ENCODE results near the gene MYBBP1A. TPM values are rescaled to one million over a fixed set of nuclear protein-coding genes. Genes with fewer than 3 reads are reported as not detected.

MYBBP1A gene
- total RNA-seq, 1 donor from 2014 or later = 92.0 TPM

DNA sequence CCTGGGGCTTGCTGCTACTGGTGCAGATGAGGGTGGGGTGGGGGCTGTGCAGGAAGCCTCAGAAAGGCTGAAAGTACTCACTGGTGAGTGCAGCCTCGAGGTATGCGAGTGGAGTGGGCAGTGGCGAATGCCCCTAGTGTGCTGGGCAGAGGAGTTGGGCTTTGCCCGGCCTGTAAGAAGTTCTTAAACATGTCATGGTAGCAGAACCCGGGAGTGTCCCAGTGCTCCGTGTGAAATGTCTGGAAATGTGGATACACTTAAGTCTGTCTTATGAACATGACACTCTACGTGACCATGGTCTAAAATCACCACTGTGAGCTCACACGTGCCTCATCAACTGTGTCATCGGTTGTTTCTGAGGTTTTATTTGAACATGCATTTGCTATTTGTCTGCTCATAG lies 30.9 kb upstream of the MYBBP1A start:
- Histone ChIP-seq H3K27me3 (ENCODE audit: control insufficient read depth, insufficient read depth, low read length) (peaks cover 63% of the 10 kb centered on the region), H3K4me3 (ENCODE audit: low read depth, low read length) (no peak overlapping the region), H3K36me3 (ENCODE audit: control insufficient read depth, insufficient read depth, low read length) (no peaks in the 10 kb centered on the region)
- no peak for DNase-seq (ENCODE audit: low read depth)
- TF ChIP-seq, protein P1, sequence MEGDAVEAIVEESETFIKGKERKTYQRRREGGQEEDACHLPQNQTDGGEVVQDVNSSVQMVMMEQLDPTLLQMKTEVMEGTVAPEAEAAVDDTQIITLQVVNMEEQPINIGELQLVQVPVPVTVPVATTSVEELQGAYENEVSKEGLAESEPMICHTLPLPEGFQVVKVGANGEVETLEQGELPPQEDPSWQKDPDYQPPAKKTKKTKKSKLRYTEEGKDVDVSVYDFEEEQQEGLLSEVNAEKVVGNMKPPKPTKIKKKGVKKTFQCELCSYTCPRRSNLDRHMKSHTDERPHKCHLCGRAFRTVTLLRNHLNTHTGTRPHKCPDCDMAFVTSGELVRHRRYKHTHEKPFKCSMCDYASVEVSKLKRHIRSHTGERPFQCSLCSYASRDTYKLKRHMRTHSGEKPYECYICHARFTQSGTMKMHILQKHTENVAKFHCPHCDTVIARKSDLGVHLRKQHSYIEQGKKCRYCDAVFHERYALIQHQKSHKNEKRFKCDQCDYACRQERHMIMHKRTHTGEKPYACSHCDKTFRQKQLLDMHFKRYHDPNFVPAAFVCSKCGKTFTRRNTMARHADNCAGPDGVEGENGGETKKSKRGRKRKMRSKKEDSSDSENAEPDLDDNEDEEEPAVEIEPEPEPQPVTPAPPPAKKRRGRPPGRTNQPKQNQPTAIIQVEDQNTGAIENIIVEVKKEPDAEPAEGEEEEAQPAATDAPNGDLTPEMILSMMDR (IDR thresholded peaks at IDR 0.05; ENCODE audit: insufficient read depth, low read length, poor library complexity, severe bottlenecking) = no peak

DNA sequence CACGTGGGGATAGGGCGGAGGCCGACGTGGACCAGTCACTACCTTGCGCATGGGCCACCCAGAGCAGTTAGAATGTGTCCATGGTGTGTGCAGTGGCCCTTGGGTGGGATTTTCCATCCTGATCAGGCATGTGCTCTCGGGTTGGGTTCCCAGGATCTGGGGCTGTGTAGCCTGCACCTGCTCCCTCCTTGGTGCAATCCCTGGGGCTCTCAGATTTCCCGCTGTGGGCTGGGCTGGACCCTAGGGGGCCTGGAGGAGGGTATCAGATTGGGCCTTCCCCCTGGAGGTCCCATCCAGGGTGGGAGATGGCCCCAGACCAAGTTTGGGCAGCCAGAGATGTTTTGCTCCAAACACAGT lies 30.4 kb upstream of the MYBBP1A start:
- DNase-seq (ENCODE audit: low read depth) = no peak
- TF ChIP-seq, protein P1 (IDR thresholded peaks at IDR 0.05; ENCODE audit: insufficient read depth, low read length, poor library complexity, severe bottlenecking) = no peak
- Histone ChIP-seq H3K36me3 (ENCODE audit: control insufficient read depth, insufficient read depth, low read length) (no peaks in the 10 kb centered on the region), H3K27me3 (ENCODE audit: control insufficient read depth, insufficient read depth, low read length) (peaks cover 61% of the 10 kb centered on the region), H3K4me3 (ENCODE audit: low read depth, low read length) (no peak overlapping the region)

DNA sequence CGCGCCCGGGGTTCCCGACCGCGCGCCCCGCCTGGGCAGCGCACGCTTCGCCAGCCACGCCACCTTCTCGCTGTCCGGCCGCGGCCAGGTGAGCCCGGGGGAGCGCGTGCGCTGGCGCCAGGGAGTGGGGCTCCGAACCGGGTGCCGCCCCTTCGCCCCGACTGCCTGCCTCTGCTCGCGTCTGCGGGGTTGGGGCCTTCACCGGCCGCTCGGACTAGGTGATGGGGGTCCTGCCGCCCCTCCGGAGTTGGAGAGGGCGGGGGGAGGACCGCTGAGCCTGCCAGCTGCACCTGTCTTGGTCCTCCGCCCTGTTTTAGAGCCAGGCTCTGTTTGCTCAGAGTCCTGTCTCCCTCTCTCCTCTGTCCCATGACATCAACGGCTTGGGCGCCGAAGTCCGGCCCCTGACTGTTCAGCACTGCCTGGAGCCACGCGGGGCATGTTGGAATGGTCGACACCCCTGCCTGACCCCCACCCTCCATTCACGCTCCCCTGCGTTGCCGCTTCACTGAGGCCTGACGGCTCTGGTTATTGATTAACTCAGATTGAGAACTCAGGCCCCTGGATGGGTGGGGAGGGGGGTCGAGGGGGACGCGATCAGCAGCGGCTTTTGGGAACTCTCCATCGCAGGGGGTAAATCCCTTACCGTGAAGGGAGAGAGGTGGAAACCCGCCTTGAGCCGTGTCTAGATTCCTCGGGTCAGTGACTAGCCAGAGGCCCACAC lies 29.9 kb upstream of the MYBBP1A start:
- Histone ChIP-seq H3K36me3 (ENCODE audit: control insufficient read depth, insufficient read depth, low read length) (no peaks in the 10 kb centered on the region), H3K4me3 (ENCODE audit: low read depth, low read length) (peak overlapping the region; percentile 43), H3K27me3 (ENCODE audit: control insufficient read depth, insufficient read depth, low read length) (peaks cover 62% of the 10 kb centered on the region)
- TF ChIP-seq, protein P1 (IDR thresholded peaks at IDR 0.05; ENCODE audit: insufficient read depth, low read length, poor library complexity, severe bottlenecking) = no peak
- no peak for DNase-seq (ENCODE audit: low read depth)

DNA sequence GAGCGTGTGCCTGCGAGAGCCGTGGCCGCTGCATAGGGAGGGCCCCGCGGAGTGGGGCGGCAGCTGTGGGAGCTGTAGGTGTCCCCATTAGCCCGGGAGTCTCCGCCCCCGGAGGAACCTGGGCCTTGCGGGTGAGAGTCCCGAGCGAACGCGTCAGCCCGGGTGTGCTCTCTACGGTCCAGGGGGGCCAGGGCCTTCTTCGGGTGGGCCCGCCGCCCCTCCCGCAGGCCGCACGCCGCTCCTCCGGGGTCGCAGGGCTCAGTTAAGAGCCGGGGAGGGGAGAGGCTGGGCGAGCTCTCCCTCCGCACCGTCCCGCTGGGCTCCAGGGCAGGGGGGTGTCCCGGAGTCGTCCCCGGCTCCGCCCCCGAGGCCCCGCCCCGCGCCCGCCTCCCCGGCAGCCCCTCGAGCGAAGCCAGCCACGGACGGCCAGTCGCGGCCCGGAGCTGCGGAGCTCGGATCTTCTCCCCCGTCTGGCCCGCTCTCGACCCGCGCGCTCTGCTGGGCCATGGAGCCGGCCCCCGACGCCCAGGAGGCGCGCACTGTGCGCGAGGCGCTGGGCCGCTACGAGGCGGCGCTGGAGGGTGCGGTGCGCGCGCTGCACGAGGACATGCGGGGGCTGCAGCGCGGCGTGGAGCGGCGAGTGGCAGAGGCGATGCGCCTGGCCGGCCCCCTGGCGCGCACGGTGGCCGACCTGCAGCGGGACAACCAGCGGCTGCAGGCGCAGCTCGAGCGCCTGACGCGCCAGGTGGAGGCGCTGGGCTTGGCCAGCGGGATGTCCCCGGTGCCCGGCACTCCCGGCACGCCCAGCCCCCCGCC lies 29.1 kb upstream of the MYBBP1A start, which contains the start of gene SMTNL2:
SMTNL2 (plus strand) TSS at position 429 of the 816 bp plus-strand sequence; CDS start at position 506, 77 bp downstream.
- DNase-seq (ENCODE audit: low read depth) = no peak
- Histone ChIP-seq H3K27me3 (ENCODE audit: control insufficient read depth, insufficient read depth, low read length) (peaks cover 63% of the 10 kb centered on the region), H3K36me3 (ENCODE audit: control insufficient read depth, insufficient read depth, low read length) (no peaks in the 10 kb centered on the region), H3K4me3 (ENCODE audit: low read depth, low read length) (peak within 1 kb of the TSS; percentile 43)
- TF ChIP-seq, protein P1 (IDR thresholded peaks at IDR 0.05; ENCODE audit: insufficient read depth, low read length, poor library complexity, severe bottlenecking) = no peak

DNA sequence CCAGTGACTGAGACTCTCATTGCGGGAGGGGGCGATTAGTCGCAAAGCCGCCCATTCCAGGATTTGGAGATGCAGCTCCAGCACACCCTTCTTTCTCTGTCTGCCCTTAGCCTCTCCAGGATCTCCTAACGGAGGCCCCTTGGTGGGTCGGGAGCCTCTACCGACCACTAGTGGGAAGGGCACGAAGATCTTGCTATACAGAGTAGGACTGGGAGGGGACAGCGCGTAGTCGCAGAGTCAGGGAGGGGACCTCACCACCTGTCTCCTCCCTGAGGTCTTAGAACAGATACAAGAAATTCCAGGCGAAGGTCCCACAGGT lies 28.6 kb upstream of the MYBBP1A start:
- peaks cover 59% of the 10 kb centered on the region for H3K27me3 ChIP-seq (ENCODE audit: control insufficient read depth, insufficient read depth, low read length)
- TF ChIP-seq, protein P1 (IDR thresholded peaks at IDR 0.05; ENCODE audit: insufficient read depth, low read length, poor library complexity, severe bottlenecking) = peak; percentile 57
- H3K36me3 ChIP-seq (ENCODE audit: control insufficient read depth, insufficient read depth, low read length) = no peaks in the 10 kb centered on the region
- no peak for DNase-seq (ENCODE audit: low read depth)
- H3K4me3 ChIP-seq (ENCODE audit: low read depth, low read length) = peak overlapping the region; percentile 43
